Middle frontal gyrus (tissue), 1 donor: Measurements from ENCODE around the gene GRIK3.

Experiments used
- DNase-seq: peaks from one replicate; pipeline ENCODE4 v3.0.0-alpha.2; 2015; ENCODE audit warnings: low spot score; ENCODE audit errors: extremely low spot score

The GRIK3 gene

GRCh38 chr1:37015713-37016112, 18.6 kb downstream of the GRIK3 start:
- no peak for DNase-seq

- no peak for DNase-seq
These were observed 22.1 kb downstream of the GRIK3 start for GRCh38 chr1:37012226-37012625.

- no peak for DNase-seq
These were observed 24.3 kb downstream of the GRIK3 start for GRCh38 chr1:37010011-37010410.

GRCh38 chr1:37009521-37009920, 24.8 kb downstream of the GRIK3 start:
- no peak for DNase-seq

GRCh38 chr1:37006132-37006868, 28.0 kb downstream of the GRIK3 start:
- DNase-seq, result no peak

GRCh38 chr1:37002898-37003297, 31.4 kb downstream of the GRIK3 start:
- DNase-seq, result no peak

GRCh38 chr1:37001703-37002102, 32.6 kb downstream of the GRIK3 start:
- DNase-seq, result no peak

GRCh38 chr1:36996106-36996505, 38.2 kb downstream of the GRIK3 start:
- DNase-seq, result no peak

- DNase-seq, result no peak
These were observed 39.4 kb downstream of the GRIK3 start for GRCh38 chr1:36994868-36995267.

- DNase-seq, result no peak
These were observed 40.0 kb downstream of the GRIK3 start for GRCh38 chr1:36994294-36994693.

GRCh38 chr1:36992139-36992943, 42.0 kb downstream of the GRIK3 start:
- DNase-seq, result no peak

GRCh38 chr1:36991551-36991950, 42.8 kb downstream of the GRIK3 start:
- DNase-seq, result no peak

GRCh38 chr1:36990928-36991327, 43.4 kb downstream of the GRIK3 start:
- no peak for DNase-seq

- DNase-seq, result no peak
These were observed 45.1 kb downstream of the GRIK3 start for GRCh38 chr1:36989241-36989640.

GRCh38 chr1:36988741-36989193, 45.5 kb downstream of the GRIK3 start:
- DNase-seq, result no peak

GRCh38 chr1:36988321-36988720, 46.0 kb downstream of the GRIK3 start:
- no peak for DNase-seq

- DNase-seq, result no peak
These were observed 47.0 kb downstream of the GRIK3 start for GRCh38 chr1:36987276-36987675.

GRCh38 chr1:36986241-36986985, 47.9 kb downstream of the GRIK3 start:
- no peak for DNase-seq

- no peak for DNase-seq
These were observed 49.6 kb downstream of the GRIK3 start for GRCh38 chr1:36984675-36985074.

GRCh38 chr1:36984026-36984425, 50.3 kb downstream of the GRIK3 start:
- DNase-seq, result no peak

- DNase-seq, result no peak
These were observed 51.6 kb downstream of the GRIK3 start for GRCh38 chr1:36982709-36983108.
